IMR-90 (cell line): Measurements from ENCODE around the gene DDX46. TPM values are rescaled to one million over a fixed set of nuclear protein-coding genes. Genes with fewer than 3 reads are reported as not detected.
A peak's percentile ranks its signal among the peaks of the same experiment; 100 is the strongest.

Source experiments
- ATAC-seq: fragments of 200-7000 bp; cut with Tn5 transposase; 2 replicates; pipeline ENCODE4 v1.9.1; 2020; ENCODE audit warnings: low read depth, mild to moderate bottlenecking, moderate library complexity
- BruUV-seq: library from RNA; stranded (reverse); fragments of 400-500 nt; replicated peaks from 2 replicates; lab custom pipeline; 2021; lab: Mats Ljungman, UMichigan
- CTCF ChIA-PET: fragments of 300-600 bp; formaldehyde crosslinking; extraction: SDS; loops from one replicate; lab custom pipeline; 2021; ENCODE audit warnings: antibody characterized with exemption; lab: Yijun Ruan, JAX
- POLR2A ChIA-PET: fragments of 300-600 bp; sonication (Branson Sonifier 250); formaldehyde crosslinking; loops from one replicate; lab custom pipeline; 2022; ENCODE audit warnings: antibody characterized with exemption; ENCODE audit not compliant: unreplicated experiment; lab: Charles Lee
- DNase-seq: peaks from one replicate; pipeline ENCODE4 v3.0.0; 2013
- H2AFZ ChIP-seq: replicated peaks from 2 replicates; pipeline ENCODE3; 2013; ENCODE audit warnings: low read length, mild to moderate bottlenecking; ENCODE audit not compliant: poor library complexity
- H2AK5ac ChIP-seq: 2 replicates; pipeline ENCODE4 v1.6.1; 2013; ENCODE audit warnings: low read depth, low read length, inconsistent platforms
- H2AK9ac ChIP-seq: replicated peaks from 2 replicates; pipeline ENCODE3; 2013; ENCODE audit warnings: mild to moderate bottlenecking, low read depth, low read length, moderate library complexity; ENCODE audit not compliant: poor library complexity
- H2BK120ac ChIP-seq: 2 replicates; pipeline ENCODE4 v1.6.1; 2013; ENCODE audit warnings: low read depth, low read length, inconsistent platforms
- H2BK15ac ChIP-seq: 3 replicates; pipeline ENCODE4 v1.6.1; 2013; ENCODE audit warnings: low read depth, low read length, inconsistent platforms
- H2BK20ac ChIP-seq: 2 replicates; pipeline ENCODE4 v1.6.1; 2013; ENCODE audit warnings: low read depth, mild to moderate bottlenecking, inconsistent platforms, low read length, moderate library complexity
- H2BK5ac ChIP-seq: 2 replicates; pipeline ENCODE4 v1.6.1; 2013; ENCODE audit warnings: mild to moderate bottlenecking, low read depth, low read length, inconsistent platforms; ENCODE audit not compliant: poor library complexity, severe bottlenecking
- H3K14ac ChIP-seq: replicated peaks from 2 replicates; pipeline ENCODE4 v1.6.1; 2013; ENCODE audit warnings: low read depth, low read length, inconsistent platforms
- H3K18ac ChIP-seq: 2 replicates; pipeline ENCODE4 v1.6.1; 2013; ENCODE audit warnings: low read depth, low read length, control low read depth
- H3K23ac ChIP-seq: 2 replicates; pipeline ENCODE4 v1.6.1; 2013; ENCODE audit warnings: low read depth, low read length, inconsistent platforms
- H3K27ac ChIP-seq: 2 replicates; pipeline ENCODE4 v1.5.1; 2013; ENCODE audit warnings: mild to moderate bottlenecking, control low read depth, low read length; ENCODE audit not compliant: insufficient read depth
- H3K27me3 ChIP-seq: 2 replicates; pipeline ENCODE4 v1.6.1; 2013; ENCODE audit warnings: low read length; ENCODE audit not compliant: control insufficient read depth, insufficient read depth
- H3K36me3 ChIP-seq: 2 replicates; pipeline ENCODE4 v1.6.1; 2013; ENCODE audit warnings: low read length, mixed read lengths; ENCODE audit not compliant: control insufficient read depth, insufficient read depth
- H3K4ac ChIP-seq: 2 replicates; pipeline ENCODE4 v1.6.1; 2013; ENCODE audit warnings: low read depth, low read length, inconsistent platforms
- H3K4me1 ChIP-seq: 2 replicates; pipeline ENCODE4 v1.6.1; 2013; ENCODE audit warnings: low read length, mixed read lengths; ENCODE audit not compliant: control insufficient read depth, insufficient read depth
- H3K4me2 ChIP-seq: 2 replicates; pipeline ENCODE4 v1.6.1; 2013; ENCODE audit warnings: low read depth, mild to moderate bottlenecking, control low read depth, low read length, moderate library complexity
- H3K4me3 ChIP-seq: 2 replicates; pipeline ENCODE4 v1.5.1; 2013; ENCODE audit warnings: low read depth, mild to moderate bottlenecking, control low read depth, low read length, moderate library complexity; ENCODE audit not compliant: insufficient read depth
- H3K56ac ChIP-seq: 2 replicates; pipeline ENCODE4 v1.6.1; 2013; ENCODE audit warnings: low read length, inconsistent platforms; ENCODE audit not compliant: insufficient read depth; ENCODE audit errors: extremely low read depth
- H3K79me1 ChIP-seq, 2 experiments: 2 replicates each; pipeline ENCODE4 v1.6.1; 2013; ENCODE audit warnings: low read length in 2 of 2, inconsistent platforms in 1 of 2, low read depth in 1 of 2
- H3K9ac ChIP-seq: 2 replicates; pipeline ENCODE4 v1.6.1; 2013; ENCODE audit warnings: low read depth, low read length, control low read depth
- H3K9me1 ChIP-seq: 2 replicates; pipeline ENCODE4 v1.6.1; 2013; ENCODE audit warnings: low read length, inconsistent platforms; ENCODE audit not compliant: insufficient read depth
- H3K9me3 ChIP-seq: 2 replicates; pipeline ENCODE4 v1.6.1; 2013; ENCODE audit warnings: low read length; ENCODE audit not compliant: control insufficient read depth, insufficient read depth
- H4K20me1 ChIP-seq: 2 replicates; pipeline ENCODE4 v1.6.1; 2013; ENCODE audit warnings: low read length, inconsistent platforms; ENCODE audit not compliant: insufficient read depth
- H4K5ac ChIP-seq: 2 replicates; pipeline ENCODE4 v1.6.1; 2013; ENCODE audit warnings: mild to moderate bottlenecking, low read depth, low read length, control low read depth
- H4K8ac ChIP-seq, 2 experiments: 2 replicates each; pipeline ENCODE4 v1.6.1; 2013; ENCODE audit warnings: low read depth in 2 of 2, low read length in 2 of 2, control low read depth in 1 of 2, inconsistent platforms in 1 of 2
- H4K91ac ChIP-seq: 2 replicates; pipeline ENCODE4 v1.6.1; 2013; ENCODE audit warnings: low read depth, low read length, inconsistent platforms; ENCODE audit not compliant: insufficient read depth
- BHLHE40 ChIP-seq: fragments of 150-350 bp; IDR thresholded peaks from 2 replicates; pipeline ENCODE4 v1.6.1; 2016; ENCODE audit warnings: mild to moderate bottlenecking, low read depth, low read length
- CEBPB ChIP-seq: IDR thresholded peaks from 2 replicates; pipeline ENCODE4 v1.6.1; 2012; ENCODE audit warnings: low read depth, low read length, improper control_type of control experiment
- CHD1 ChIP-seq: IDR thresholded peaks from 2 replicates; pipeline ENCODE4 v1.6.1; 2012; ENCODE audit warnings: low read depth, low read length, improper control_type of control experiment
- ELK1 ChIP-seq: fragments of 150-350 bp; IDR thresholded peaks from 2 replicates; pipeline ENCODE4 v1.6.1; 2016; ENCODE audit warnings: low read depth, mild to moderate bottlenecking, low read length, moderate library complexity, borderline replicate concordance
- FOS ChIP-seq: fragments of 150-350 bp; IDR thresholded peaks from 2 replicates; pipeline ENCODE4 v1.6.1; 2016; ENCODE audit warnings: low read depth, low read length
- MAFK ChIP-seq: IDR thresholded peaks from 2 replicates; pipeline ENCODE4 v1.6.1; 2012; ENCODE audit warnings: low read depth, low read length, improper control_type of control experiment
- MAZ ChIP-seq: IDR thresholded peaks from 2 replicates; pipeline ENCODE4 v1.6.1; 2012; ENCODE audit warnings: low read depth, mild to moderate bottlenecking, low read length, improper control_type of control experiment, moderate library complexity, borderline replicate concordance
- MXI1 ChIP-seq: IDR thresholded peaks from 2 replicates; pipeline ENCODE4 v1.6.1; 2012; ENCODE audit warnings: low read depth, mild to moderate bottlenecking, low read length, moderate library complexity, borderline replicate concordance
- NFE2L2 ChIP-seq: fragments of 150-350 bp; IDR thresholded peaks from 2 replicates; pipeline ENCODE4 v1.6.1; 2016; ENCODE audit warnings: low read depth, mild to moderate bottlenecking, low read length
- POLR2A ChIP-seq: IDR thresholded peaks from 2 replicates; pipeline ENCODE4 v1.6.1; 2012; ENCODE audit warnings: mild to moderate bottlenecking, low read depth, low read length
- RAD21 ChIP-seq: IDR thresholded peaks from 2 replicates; pipeline ENCODE4 v1.6.1; 2012; ENCODE audit warnings: low read length, improper control_type of control experiment
- RCOR1 ChIP-seq: IDR thresholded peaks from 2 replicates; pipeline ENCODE4 v1.6.1; 2012; ENCODE audit warnings: mild to moderate bottlenecking, low read length, improper control_type of control experiment; ENCODE audit not compliant: insufficient replicate concordance
- RFX5 ChIP-seq: IDR thresholded peaks from 2 replicates; pipeline ENCODE4 v1.8.0; 2012; ENCODE audit warnings: low read depth, mild to moderate bottlenecking, low read length, moderate library complexity
- SMC3 ChIP-seq: fragments of 150-350 bp; IDR thresholded peaks from 2 replicates; pipeline ENCODE4 v1.6.1; 2016; ENCODE audit warnings: low read depth, mild to moderate bottlenecking, antibody characterized with exemption, low read length, moderate library complexity
- WGBS, 2 experiments: methylation state at CpG; one replicate each; pipeline versions ENCODE4 v1.1.5 to v1.1.7; 2013; ENCODE audit warnings: missing lambda C conversion rate in 2 of 2; ENCODE audit not compliant: insufficient read length in 1 of 2; ENCODE audit errors: extremely low coverage in 2 of 2; 5-methylcytosine and 5-hydroxymethylcytosine counted together
- dilution Hi-C: fragments of 300-500 bp; cut with HindIII; formaldehyde crosslinking; loops from one replicate; pipeline ENCODE4 v1.14.3; 2018; ENCODE audit warnings: low sequenced_read_pairs; ENCODE audit not compliant: unreplicated experiment
- in situ Hi-C: fragments of 300-500 bp; cut with MboI; formaldehyde crosslinking; loops from 3 replicates; pipeline ENCODE4 v1.14.3; 2019; ENCODE audit warnings: low sequenced_read_pairs, inconsistent platforms, mixed read lengths
- intact Hi-C: fragments of 100-400 bp; cut with micrococcal nuclease; formaldehyde crosslinking; loops from 2 replicates; pipeline ENCODE4 v1.10.0; 2022
- polyA plus RNA-seq, 3 experiments: library from polyadenylated mRNA; depleted of rRNA; stranded (reverse); fragments of >200 nt; gene quantifications; 2 replicates each; pipeline ENCODE4 v1.2.3, GENCODE V29; 2012; ENCODE audit warnings: low replicate concordance in 1 of 3
- total RNA-seq: library from RNA; depleted of rRNA; stranded (reverse); fragments of >200 nt; gene quantifications from 2 replicates; pipeline ENCODE4 v1.2.3, GENCODE V29; 2012
- TF ChIP-seq, protein P1 (sequence below): conservative IDR thresholded peaks from 2 replicates; pipeline ENCODE4 v1.5.1; 2012; ENCODE audit warnings: mild to moderate bottlenecking, low read depth, low read length, improper control_type of control experiment
- TF ChIP-seq, protein P2 (sequence below): fragments of 150-350 bp; IDR thresholded peaks from 2 replicates; pipeline ENCODE4 v1.6.1; 2017; ENCODE audit warnings: mild to moderate bottlenecking, antibody characterized with exemption, low read length, low read depth

DDX46 gene
- total and polyA plus RNA-seq, 2 of the 4 experiments (the other 2 are of a cell fraction) = 22.5 to 26.0 TPM

DNA sequence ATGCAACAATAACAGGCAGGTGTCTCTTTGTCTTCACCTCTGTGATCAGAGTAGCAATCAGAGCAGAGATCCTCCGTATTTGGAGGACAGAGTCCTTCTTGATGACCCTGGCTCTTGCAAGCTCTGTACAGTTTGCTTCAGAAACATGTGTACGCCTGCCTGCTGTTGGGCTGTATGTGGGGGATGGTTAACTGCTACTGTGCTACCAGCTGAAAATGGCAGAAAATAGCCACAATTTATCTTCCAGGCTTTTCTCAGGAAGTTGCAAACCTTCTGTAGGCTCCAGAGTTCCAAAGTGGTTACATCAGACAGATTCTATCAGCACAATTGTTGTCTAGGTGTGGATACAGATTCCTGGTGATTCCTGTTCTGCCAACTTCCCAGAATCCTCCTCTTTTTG is 35.5 kb downstream of the DDX46 start:
- Histone ChIP-seq H3K79me1 (peaks cover 3 to 8% of the 10 kb centered on the region in 2 experiments; a peak in 3 of 4 replicates), H3K27me3 (no peaks in the 10 kb centered on the region), H4K20me1 (no peaks in the 10 kb centered on the region; the same call in 1 of the 2 replicates), H3K4me2 (no peak overlapping the region), H3K18ac (no peak overlapping the region), H3K9ac (no peak overlapping the region), H3K4me1 (peaks cover 2% of the 10 kb centered on the region; the same call in 1 of the 2 replicates), H3K9me1 (0 out of 2 replicates have a peak, but pooled peaks cover 3% of the 10 kb centered on the region), H3K4me3 (no peak overlapping the region), H4K8ac (no peak overlapping the region), H3K14ac (no peak overlapping the region), H2BK20ac (no peak overlapping the region), H2AK5ac (no peak overlapping the region), H2BK120ac (no peak overlapping the region), H4K91ac (no peak overlapping the region), H3K9me3 (no peaks in the 10 kb centered on the region), H2BK5ac (no peak overlapping the region), H3K27ac (no peak overlapping the region), H3K23ac (no peak overlapping the region), H3K4ac (no peak overlapping the region), H3K36me3 (peaks cover 45% of the 10 kb centered on the region), H2AFZ (no peak overlapping the region), H2AK9ac (no peak overlapping the region), H2BK15ac (no peak overlapping the region), H3K56ac (no peak overlapping the region), H4K5ac (no peak overlapping the region)
- DNase-seq = peak; percentile 16
- dilution Hi-C loops (no loop called here), in situ Hi-C loops (no loop called here), intact Hi-C loops (loop anchor here (10.0 kb wide), 1 partner anchor 109 kb away; no protein-coding TSS in a partner anchor)
- ChIA-PET POLR2A (no interaction called here), CTCF (no interaction called here)
- WGBS, 2 experiments = 100% methylated on average over 1 of the region's 2 CpGs; no CpG with 5 or more reads in 1 of the 2 experiments
- TF ChIP-seq POLR2A (no peak), RCOR1 (no peak), FOS (no peak), CHD1 (no peak), MXI1 (no peak), NFE2L2 (no peak), MAFK (no peak), SMC3 (no peak), ELK1 (no peak), CEBPB (no peak), BHLHE40 (no peak), RAD21 (no peak), RFX5 (no peak), MAZ (no peak)
- TF ChIP-seq, protein P1, sequence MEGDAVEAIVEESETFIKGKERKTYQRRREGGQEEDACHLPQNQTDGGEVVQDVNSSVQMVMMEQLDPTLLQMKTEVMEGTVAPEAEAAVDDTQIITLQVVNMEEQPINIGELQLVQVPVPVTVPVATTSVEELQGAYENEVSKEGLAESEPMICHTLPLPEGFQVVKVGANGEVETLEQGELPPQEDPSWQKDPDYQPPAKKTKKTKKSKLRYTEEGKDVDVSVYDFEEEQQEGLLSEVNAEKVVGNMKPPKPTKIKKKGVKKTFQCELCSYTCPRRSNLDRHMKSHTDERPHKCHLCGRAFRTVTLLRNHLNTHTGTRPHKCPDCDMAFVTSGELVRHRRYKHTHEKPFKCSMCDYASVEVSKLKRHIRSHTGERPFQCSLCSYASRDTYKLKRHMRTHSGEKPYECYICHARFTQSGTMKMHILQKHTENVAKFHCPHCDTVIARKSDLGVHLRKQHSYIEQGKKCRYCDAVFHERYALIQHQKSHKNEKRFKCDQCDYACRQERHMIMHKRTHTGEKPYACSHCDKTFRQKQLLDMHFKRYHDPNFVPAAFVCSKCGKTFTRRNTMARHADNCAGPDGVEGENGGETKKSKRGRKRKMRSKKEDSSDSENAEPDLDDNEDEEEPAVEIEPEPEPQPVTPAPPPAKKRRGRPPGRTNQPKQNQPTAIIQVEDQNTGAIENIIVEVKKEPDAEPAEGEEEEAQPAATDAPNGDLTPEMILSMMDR = no peak
- TF ChIP-seq, protein P2, sequence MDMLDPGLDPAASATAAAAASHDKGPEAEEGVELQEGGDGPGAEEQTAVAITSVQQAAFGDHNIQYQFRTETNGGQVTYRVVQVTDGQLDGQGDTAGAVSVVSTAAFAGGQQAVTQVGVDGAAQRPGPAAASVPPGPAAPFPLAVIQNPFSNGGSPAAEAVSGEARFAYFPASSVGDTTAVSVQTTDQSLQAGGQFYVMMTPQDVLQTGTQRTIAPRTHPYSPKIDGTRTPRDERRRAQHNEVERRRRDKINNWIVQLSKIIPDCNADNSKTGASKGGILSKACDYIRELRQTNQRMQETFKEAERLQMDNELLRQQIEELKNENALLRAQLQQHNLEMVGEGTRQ = no peak
- no peak; the same call in 1 of the 2 replicates for ATAC-seq
- no TSS peak for BruUV-seq
